ENCODE results near the gene MT1A. TPM values are rescaled to one million over a fixed set of nuclear protein-coding genes. Genes with fewer than 3 reads are reported as not detected.
A peak's percentile ranks its signal among the peaks of the same experiment; 100 is the strongest.

The MT1A gene
- total and polyA plus RNA-seq, 10 of the 15 experiments (the other 5 are each of a cell fraction or from before 2014, with no cell fraction given), result not detected

GRCh38 chr16:56641166-56641565 lies 2.7 kb downstream of the MT1A start (continued):
- TF ChIP-seq ZNF384 (IDR thresholded peaks at IDR 0.05; ENCODE audit: borderline replicate concordance, low read depth, low read length) (no peak), SMARCA5 (IDR thresholded peaks at IDR 0.05) (no peak), BCL11A (IDR thresholded peaks at IDR 0.05; ENCODE audit: low read depth, low read length) (no peak), ZNF24 (IDR thresholded peaks at IDR 0.05) (no peak)

GRCh38 chr16:56643080-56643778 lies 4.8 kb downstream of the MT1A start:
- no peak for TF ChIP-seq MYC (IDR thresholded peaks at IDR 0.05; ENCODE audit: insufficient read depth, insufficient read length, insufficient replicate concordance, low read length, severe bottlenecking)
- 0 out of 2 replicates have a peak, but pooled peaks have one; percentile 37 for TF ChIP-seq GATAD2B (conservative IDR thresholded peaks at IDR 0.05; ENCODE audit: low read depth)
- no peak for TF ChIP-seq SIX5 (IDR thresholded peaks at IDR 0.05; ENCODE audit: low read depth, low read length, severe bottlenecking)
- peak in 1 of 2 experiments; percentile 24; a peak in 1 of 4 replicates for TF ChIP-seq BHLHE40 (IDR thresholded peaks at IDR 0.05; ENCODE audit: borderline replicate concordance in 1 of 2, low read depth in 2 of 2, low read length in 1 of 2)
- peak; percentile 57 for TF ChIP-seq LARP7 (IDR thresholded peaks at IDR 0.05)
- no peak for TF ChIP-seq STAT1 (conservative IDR thresholded peaks at IDR 0.05)
- peak; percentile 42; the same call in 1 of the 2 replicates for TF ChIP-seq IKZF1 (conservative IDR thresholded peaks at IDR 0.05)
- TF ChIP-seq HDAC2 (IDR thresholded peaks at IDR 0.05), result no peak
- peak in 2 of 3 experiments; percentile 21 to 39; a peak in 3 of 6 replicates for TF ChIP-seq CTCF (IDR thresholded peaks at IDR 0.05 in 2 of 3, conservative IDR thresholded peaks at IDR 0.05 in 1 of 3; ENCODE audit: control insufficient read depth in 2 of 3, extremely low read depth in 1 of 3, insufficient read depth in 1 of 3, low read depth in 3 of 3, low read length in 3 of 3)
- TF ChIP-seq HDGF (IDR thresholded peaks at IDR 0.05), result no peak
- Histone ChIP-seq H3K27me3 (replicated peaks in 1 of 2; ENCODE audit: control insufficient read depth in 2 of 2, insufficient read depth in 2 of 2, low read length in 1 of 2) (peaks cover 10 to 25% of the 10 kb centered on the region in 2 experiments), H3K9me3 (replicated peaks; ENCODE audit: control insufficient read depth, insufficient read depth, low read length) (no peaks in the 10 kb centered on the region), H3K9ac (ENCODE audit: control insufficient read depth, insufficient read depth, low read length) (no peak overlapping the region), H3K4me1 (ENCODE audit: control insufficient read depth, insufficient read depth, low read length) (no peaks in the 10 kb centered on the region), H3K79me2 (ENCODE audit: control insufficient read depth, insufficient read depth, low read length) (no peaks in the 10 kb centered on the region), H2AFZ (ENCODE audit: control insufficient read depth, low read depth, low read length) (no peak overlapping the region), H3K27ac (ENCODE audit: control insufficient read depth, insufficient read depth) (no peak overlapping the region), H3K4me3 (no peak overlapping the region), H3K4me2 (ENCODE audit: control insufficient read depth, insufficient read depth) (no peak overlapping the region; the same call in 1 of the 2 replicates), H3K36me3 (ENCODE audit: control insufficient read depth in 2 of 2, insufficient read depth in 2 of 2, low read length in 1 of 2) (no peaks in the 10 kb centered on the region), H4K20me1 (ENCODE audit: control insufficient read depth, insufficient read depth) (no peaks in the 10 kb centered on the region)
- ATAC-seq (peak; percentile 99), FAIRE-seq (no peak), DNase-seq (ENCODE audit: low read depth, low spot score) (no peak)
- ChIA-PET SMC1A (ENCODE audit: uncharacterized antibody, unreplicated experiment) (interaction anchor here (1.1 to 2.2 kb wide), 6 partner anchors 19 to 168 kb away, joined by 3 to 13 read pairs (median 4); no protein-coding TSS in a partner anchor), POLR2A (interaction anchor here (0.5 kb wide), 1 partner anchor 85 kb away, joined by 3 read pairs; no protein-coding TSS in a partner anchor), RAD21 (ENCODE audit: unreplicated experiment) (interaction anchor here (0.6 to 1.7 kb wide), 5 partner anchors 9 to 66 kb away, joined by 3 to 6 read pairs (median 5); no protein-coding TSS in a partner anchor), CTCF (interaction anchor here (0.6 to 2.0 kb wide), 8 partner anchors 19 to 122 kb away, joined by 3 to 10 read pairs (median 3); no protein-coding TSS in a partner anchor)
- in situ Hi-C loops (cut with MboI) (no loop called here), intact Hi-C loops (cut with micrococcal nuclease; ENCODE audit: unreplicated experiment) (no loop called here)
- WGBS (ENCODE audit: insufficient coverage, insufficient replicate concordance, low lambda C conversion rate, missing lambda C conversion rate), result 7% methylated on average over 42 of the region's 42 CpGs
- BruUV-seq (replicated peaks), result no TSS peak

All from GM12878 (cell line).